ENCODE measurements around the gene SNX2.

Gene SNX2

DNA sequence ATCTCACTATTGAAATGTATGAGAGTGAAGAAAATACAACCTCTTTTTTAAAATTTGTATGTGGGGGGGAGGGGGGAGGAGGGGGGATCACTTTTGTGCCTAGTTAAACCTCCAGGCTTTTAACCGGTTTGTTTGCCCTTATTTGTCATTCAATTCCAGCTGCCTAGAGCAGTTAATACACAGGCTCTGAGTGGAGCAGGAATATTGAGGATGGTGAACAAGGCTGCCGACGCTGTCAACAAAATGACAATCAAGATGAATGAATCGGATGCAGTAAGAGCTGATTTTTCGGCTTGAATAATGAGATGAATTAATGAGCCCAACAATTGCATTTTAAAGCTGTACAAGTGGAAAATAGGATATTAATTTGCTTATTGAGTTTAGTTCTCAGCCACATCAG is 41.9 kb downstream of the SNX2 start:
- H3K4me3 ChIP-seq (ENCODE audit: low read depth, low read length) = no peak overlapping the region
- TF ChIP-seq, protein P1, sequence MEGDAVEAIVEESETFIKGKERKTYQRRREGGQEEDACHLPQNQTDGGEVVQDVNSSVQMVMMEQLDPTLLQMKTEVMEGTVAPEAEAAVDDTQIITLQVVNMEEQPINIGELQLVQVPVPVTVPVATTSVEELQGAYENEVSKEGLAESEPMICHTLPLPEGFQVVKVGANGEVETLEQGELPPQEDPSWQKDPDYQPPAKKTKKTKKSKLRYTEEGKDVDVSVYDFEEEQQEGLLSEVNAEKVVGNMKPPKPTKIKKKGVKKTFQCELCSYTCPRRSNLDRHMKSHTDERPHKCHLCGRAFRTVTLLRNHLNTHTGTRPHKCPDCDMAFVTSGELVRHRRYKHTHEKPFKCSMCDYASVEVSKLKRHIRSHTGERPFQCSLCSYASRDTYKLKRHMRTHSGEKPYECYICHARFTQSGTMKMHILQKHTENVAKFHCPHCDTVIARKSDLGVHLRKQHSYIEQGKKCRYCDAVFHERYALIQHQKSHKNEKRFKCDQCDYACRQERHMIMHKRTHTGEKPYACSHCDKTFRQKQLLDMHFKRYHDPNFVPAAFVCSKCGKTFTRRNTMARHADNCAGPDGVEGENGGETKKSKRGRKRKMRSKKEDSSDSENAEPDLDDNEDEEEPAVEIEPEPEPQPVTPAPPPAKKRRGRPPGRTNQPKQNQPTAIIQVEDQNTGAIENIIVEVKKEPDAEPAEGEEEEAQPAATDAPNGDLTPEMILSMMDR (IDR thresholded peaks at IDR 0.05; ENCODE audit: insufficient read depth, low read length, missing control alignments) = no peak
- ChIA-PET CTCF (no interaction called here), POLR2A (no interaction called here)
- DNase-seq (ENCODE audit: low read depth, low spot score) = no peak

DNA sequence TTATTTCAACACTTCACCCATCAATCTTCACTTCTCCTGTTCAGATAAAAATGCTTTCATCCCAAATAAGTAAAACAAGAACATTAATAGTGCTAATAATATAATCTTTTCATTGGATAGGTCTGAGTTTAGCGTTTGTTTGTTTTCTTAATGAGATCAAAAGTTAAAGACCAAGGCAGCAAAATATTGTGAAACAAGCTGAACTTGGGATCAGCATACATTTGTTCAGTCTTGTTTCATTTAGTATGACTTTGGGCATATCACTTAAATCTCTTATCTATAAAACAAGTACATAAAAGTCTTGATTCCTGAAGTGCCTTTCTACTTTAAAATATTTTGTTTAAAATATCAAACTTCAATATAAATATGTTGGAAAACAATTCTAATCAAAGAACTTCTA is 57.1 kb downstream of the SNX2 start:
- TF ChIP-seq, protein P1 (IDR thresholded peaks at IDR 0.05; ENCODE audit: insufficient read depth, low read length, missing control alignments) = no peak
- CTCF ChIA-PET = no interaction called here
- POLR2A ChIA-PET = no interaction called here
- H3K4me3 ChIP-seq (ENCODE audit: low read depth, low read length) = no peak overlapping the region
- no peak for DNase-seq (ENCODE audit: low read depth, low spot score)

DNA sequence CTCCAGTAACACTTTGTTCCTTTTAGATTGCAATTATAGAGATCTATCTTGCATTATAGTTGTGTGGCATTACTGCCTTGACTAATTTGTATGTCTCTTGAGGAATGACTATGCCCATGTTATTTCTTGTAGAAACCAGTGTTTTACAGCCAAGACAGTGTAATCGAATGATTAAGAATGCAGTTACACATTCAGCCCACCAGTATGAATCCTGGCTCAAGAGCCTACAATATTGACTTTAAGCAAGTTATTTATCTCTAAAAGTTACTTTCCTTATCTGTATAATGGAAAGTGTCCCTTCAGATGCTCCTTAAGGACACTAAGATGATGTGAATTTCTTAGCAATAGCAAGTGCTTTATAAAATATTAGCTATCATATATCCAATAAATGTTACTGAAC is 60.8 kb downstream of the SNX2 start:
- CTCF ChIA-PET = no interaction called here
- no peak for DNase-seq (ENCODE audit: low read depth, low spot score)
- no peak overlapping the region for H3K4me3 ChIP-seq (ENCODE audit: low read depth, low read length)
- TF ChIP-seq, protein P1 (IDR thresholded peaks at IDR 0.05; ENCODE audit: insufficient read depth, low read length, missing control alignments) = no peak
- POLR2A ChIA-PET = no interaction called here

DNA sequence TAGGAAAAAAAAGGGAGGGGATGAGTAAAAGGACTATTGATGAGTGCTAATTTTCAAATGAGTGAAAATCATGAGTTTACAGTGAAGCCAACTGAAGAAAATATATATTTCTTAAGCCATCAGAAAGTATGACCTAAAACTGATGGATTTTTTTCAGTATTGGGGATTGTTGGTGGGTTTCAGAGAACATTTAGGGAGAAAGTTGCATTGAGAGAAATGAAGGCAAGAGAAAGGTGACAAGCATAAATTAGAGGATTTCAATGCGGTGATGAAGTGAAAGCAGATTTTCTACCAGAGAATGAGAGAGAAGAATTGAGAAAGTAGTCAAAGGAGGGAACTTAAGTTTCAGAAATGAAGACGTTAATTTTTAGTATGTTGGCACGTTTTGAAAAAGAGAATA is 62.1 kb downstream of the SNX2 start:
- DNase-seq (ENCODE audit: low read depth, low spot score) = no peak
- TF ChIP-seq, protein P1 (IDR thresholded peaks at IDR 0.05; ENCODE audit: insufficient read depth, low read length, missing control alignments) = no peak
- POLR2A ChIA-PET = no interaction called here
- no peak overlapping the region for H3K4me3 ChIP-seq (ENCODE audit: low read depth, low read length)
- CTCF ChIA-PET = no interaction called here

DNA sequence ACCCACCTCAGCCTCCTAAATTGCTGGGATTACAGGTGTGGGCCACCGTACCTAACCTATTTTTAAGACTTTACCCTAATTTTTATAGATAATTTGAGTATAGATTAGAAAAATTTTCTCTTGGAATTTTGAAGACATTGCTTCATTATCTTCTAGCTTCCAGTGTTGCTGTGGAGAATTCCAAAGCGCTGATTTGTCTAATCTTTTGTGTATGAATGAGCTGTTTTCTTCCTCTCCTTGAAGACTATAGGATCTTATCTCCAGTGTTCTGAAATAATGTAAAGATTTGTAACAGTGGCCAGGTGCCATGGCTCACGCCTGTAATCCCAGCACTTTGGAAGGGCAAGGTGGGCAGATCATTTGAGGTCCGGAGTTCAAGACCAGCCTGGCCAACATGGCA is 64.9 kb downstream of the SNX2 start:
- no peak for DNase-seq (ENCODE audit: low read depth, low spot score)
- no peak overlapping the region for H3K4me3 ChIP-seq (ENCODE audit: low read depth, low read length)
- POLR2A ChIA-PET = no interaction called here
- TF ChIP-seq, protein P1 (IDR thresholded peaks at IDR 0.05; ENCODE audit: insufficient read depth, low read length, missing control alignments) = no peak
- CTCF ChIA-PET = no interaction called here

DNA sequence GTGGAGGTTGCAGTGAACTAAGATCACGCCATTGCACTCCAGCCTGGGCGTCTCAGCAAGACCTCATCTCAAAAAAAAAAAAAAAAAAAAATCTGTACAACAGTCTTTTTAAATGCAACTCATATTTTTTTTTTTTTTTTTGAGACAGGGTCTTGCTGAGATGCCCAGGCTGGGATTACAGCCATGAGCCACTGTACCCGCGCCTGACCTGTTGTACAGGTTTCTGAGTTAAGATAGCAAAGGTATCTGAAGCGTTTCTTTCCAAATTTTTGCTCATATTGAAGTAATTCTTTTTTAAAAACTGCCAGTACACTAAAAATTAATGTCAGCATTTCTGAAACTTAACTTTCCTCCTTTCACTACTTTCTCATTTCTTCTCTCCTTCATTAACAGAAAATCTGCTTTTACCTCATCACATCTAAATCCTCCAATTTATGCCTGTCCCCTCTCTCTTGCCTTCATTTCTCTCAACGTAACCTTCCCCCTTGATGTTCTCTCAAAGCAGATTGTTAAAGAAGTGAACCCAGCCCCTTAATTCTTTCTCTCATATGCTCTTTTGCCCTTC is 67.2 kb downstream of the SNX2 start:
- ChIA-PET POLR2A (no interaction called here), CTCF (no interaction called here)
- TF ChIP-seq, protein P1 (IDR thresholded peaks at IDR 0.05; ENCODE audit: insufficient read depth, low read length, missing control alignments) = no peak
- DNase-seq (ENCODE audit: low read depth, low spot score) = no peak
- H3K4me3 ChIP-seq (ENCODE audit: low read depth, low read length) = no peak overlapping the region

Measured in AG04449 (cell line).